NCI-H526 treated with DMSO at 0.1 percent for 48 hours (cell line): ENCODE results near the gene MYO1B.

Experiments
- DNase-seq: peaks from one replicate; lab custom pipeline; 2025; lab: John Stamatoyannopoulos, UW

MYO1B gene

GRCh38 chr2:191459158-191459557, 214.0 kb downstream of the MYO1B start:
- DNase-seq = no peak

- DNase-seq = peak; percentile 60
Observed at GRCh38 chr2:191462370-191462769, 217.2 kb downstream of the MYO1B start.

GRCh38 chr2:191463790-191464189, 218.6 kb downstream of the MYO1B start:
- DNase-seq = no peak

GRCh38 chr2:191465766-191466420, 220.7 kb downstream of the MYO1B start:
- no peak for DNase-seq

- DNase-seq = no peak
Observed at GRCh38 chr2:191467113-191467512, 221.9 kb downstream of the MYO1B start.

- no peak for DNase-seq
Observed at GRCh38 chr2:191470306-191470705, 225.1 kb downstream of the MYO1B start.

- DNase-seq = no peak
Observed at GRCh38 chr2:191474464-191474863, 229.3 kb downstream of the MYO1B start.
